ENCODE data around the gene MMEL1.

Gene MMEL1

DNA sequence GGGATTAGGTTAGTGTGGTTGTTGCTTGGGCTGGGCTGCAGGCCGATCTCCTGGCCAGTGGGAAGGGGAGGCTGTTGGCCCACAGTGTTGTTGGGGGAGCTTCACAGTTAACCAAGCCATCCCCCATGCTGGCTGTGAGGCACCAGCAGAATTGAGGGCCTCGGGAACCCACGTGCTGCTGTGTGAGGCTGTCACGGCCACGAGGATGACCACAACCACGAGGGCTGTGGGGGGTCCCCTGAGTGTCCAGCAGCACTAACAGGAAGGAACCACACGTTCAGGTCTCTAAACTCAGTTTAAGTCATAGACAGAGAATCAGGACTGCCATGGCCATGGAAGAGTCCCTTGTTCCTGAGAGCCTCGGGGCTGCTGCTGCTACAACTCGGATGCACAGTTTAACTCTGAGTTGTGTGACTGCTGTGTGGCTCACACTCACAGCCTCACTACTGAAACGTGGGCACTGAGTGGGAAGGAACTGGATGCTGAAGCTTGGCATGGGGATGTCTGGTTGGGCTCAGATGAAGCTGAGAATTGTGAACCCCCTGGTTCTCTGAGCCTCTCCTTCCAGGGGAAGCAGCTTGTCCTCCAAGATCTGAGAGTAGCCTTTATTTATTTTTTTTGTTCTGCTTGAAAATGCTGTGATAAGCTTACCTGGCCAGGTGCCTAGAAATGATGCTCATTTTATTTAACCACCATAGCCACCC is 4.8 kb upstream of the MMEL1 start:
- TF ChIP-seq, protein P1, sequence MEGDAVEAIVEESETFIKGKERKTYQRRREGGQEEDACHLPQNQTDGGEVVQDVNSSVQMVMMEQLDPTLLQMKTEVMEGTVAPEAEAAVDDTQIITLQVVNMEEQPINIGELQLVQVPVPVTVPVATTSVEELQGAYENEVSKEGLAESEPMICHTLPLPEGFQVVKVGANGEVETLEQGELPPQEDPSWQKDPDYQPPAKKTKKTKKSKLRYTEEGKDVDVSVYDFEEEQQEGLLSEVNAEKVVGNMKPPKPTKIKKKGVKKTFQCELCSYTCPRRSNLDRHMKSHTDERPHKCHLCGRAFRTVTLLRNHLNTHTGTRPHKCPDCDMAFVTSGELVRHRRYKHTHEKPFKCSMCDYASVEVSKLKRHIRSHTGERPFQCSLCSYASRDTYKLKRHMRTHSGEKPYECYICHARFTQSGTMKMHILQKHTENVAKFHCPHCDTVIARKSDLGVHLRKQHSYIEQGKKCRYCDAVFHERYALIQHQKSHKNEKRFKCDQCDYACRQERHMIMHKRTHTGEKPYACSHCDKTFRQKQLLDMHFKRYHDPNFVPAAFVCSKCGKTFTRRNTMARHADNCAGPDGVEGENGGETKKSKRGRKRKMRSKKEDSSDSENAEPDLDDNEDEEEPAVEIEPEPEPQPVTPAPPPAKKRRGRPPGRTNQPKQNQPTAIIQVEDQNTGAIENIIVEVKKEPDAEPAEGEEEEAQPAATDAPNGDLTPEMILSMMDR (IDR thresholded peaks at IDR 0.05) = no peak
- no peak for TF ChIP-seq ZFX (IDR thresholded peaks at IDR 0.05; ENCODE audit: borderline replicate concordance)
- no peak overlapping the region for H3K27ac ChIP-seq

DNA sequence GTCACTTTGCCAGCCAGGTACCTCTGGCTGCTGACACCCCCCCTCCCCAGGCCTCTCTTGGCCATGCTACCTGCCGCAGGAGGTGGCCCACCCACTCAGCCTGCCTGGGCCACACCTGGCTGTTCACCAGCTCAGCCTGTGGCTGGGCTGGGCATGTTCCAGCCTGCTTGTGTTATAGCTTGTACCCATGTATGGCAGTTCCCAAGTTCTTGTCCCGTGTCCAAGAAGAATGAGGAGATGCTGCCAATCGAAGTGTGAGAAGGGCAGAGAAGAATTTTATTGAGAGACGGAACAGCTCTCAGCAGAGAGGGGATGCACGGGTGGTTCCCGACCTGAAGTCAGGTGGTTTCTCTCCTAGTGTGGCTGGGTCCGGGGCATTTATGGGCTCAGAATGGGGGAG is 3.9 kb upstream of the MMEL1 start:
- TF ChIP-seq ZFX (IDR thresholded peaks at IDR 0.05; ENCODE audit: borderline replicate concordance) = no peak
- TF ChIP-seq, protein P1 (IDR thresholded peaks at IDR 0.05) = no peak
- no peak overlapping the region for H3K27ac ChIP-seq

DNA sequence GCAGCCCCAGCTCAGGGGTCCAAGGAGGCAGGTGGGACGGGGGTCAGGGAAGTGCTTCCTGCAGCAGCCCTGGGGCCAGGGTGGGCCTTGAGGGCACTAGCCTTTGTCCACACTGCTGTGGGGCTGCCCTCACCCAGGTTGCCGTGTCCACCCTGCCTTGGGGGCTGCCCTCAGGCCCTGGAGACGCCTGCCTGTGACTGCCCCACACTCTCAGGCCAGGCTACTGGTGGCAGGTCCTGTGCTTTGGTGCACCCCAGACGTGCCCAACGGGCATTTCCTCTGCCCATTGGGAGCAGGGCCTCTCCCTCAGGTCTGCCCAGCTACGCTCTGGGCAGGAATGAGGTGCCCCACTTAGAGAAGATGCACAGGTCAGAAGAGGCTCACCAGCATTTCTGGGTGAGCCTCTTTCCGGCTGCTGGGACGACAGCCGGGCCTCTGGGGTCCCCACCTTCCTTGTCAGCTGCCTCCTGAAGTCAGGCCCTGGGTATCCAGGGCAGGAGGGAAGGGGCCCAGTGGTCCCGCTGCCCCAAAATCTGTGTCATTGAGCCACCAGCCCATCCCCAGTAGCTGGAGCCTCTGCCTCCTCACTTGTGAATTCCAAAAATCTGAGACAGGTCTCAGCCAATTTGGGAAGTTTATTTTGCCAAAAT is 2.7 kb upstream of the MMEL1 start:
- H3K27ac ChIP-seq = no peak overlapping the region
- TF ChIP-seq, protein P1 (IDR thresholded peaks at IDR 0.05) = no peak
- TF ChIP-seq ZFX (IDR thresholded peaks at IDR 0.05; ENCODE audit: borderline replicate concordance) = no peak

DNA sequence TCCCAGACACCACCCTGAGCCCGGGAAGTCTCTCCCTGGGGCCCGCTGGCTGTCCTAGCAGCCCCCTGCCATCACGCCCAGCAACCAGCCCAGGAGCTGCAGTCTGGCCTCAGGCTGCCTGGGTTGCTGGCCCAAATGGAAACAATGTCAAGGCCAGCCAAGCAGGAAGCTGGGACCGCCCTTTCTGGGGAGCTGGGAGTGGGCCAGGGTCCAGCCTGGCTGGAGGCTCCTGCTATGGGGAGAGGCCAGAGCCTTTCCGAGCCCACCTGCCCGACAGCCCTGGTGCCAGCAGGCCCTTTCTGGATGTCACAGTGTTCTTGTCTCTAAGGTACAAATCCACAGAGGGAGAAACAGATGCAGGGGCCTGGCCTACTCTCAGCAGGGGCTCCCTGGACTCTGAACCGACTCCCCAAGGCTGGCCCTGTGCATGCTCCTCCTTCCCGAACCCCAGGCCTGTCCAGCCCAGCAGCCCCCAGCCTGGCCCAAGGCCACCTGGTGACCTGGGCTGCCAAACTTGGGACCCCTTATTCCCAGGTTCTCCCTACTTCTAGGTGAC is 1.2 kb upstream of the MMEL1 start:
- TF ChIP-seq, protein P1 (IDR thresholded peaks at IDR 0.05) = no peak
- no peak for TF ChIP-seq ZFX (IDR thresholded peaks at IDR 0.05; ENCODE audit: borderline replicate concordance)
- no peak overlapping the region for H3K27ac ChIP-seq

DNA sequence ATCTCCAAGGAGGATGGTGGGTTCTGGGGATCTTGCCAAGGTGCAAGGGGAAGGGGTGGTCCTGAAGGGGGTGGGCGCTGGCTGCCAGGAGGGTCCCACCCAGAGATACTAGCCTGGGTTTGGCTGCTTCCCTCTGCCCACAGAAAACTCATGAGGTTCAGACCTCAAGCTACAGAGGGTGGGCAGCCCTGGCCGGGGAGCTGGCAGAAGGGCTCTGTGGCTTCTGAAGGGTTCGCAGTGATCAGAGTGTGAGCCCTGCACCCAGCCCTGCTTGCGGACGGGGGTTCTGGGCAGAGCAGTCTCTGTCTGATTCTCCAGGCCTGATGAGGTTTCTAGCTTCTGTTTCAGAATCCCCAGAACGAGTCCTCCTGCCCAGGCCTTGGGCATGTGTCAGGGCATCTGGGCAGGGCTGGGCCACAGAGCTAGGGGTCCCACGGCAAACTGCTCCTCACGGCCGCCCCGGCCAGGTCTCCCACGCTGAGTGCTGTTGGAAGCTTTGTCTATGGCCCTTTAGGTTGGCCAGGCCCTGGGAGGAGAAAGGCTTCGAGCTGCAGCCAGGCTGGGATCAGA is 635 bp upstream of the MMEL1 start:
- no peak overlapping the region for H3K27ac ChIP-seq
- TF ChIP-seq, protein P1 (IDR thresholded peaks at IDR 0.05) = no peak
- no peak for TF ChIP-seq ZFX (IDR thresholded peaks at IDR 0.05; ENCODE audit: borderline replicate concordance)

DNA sequence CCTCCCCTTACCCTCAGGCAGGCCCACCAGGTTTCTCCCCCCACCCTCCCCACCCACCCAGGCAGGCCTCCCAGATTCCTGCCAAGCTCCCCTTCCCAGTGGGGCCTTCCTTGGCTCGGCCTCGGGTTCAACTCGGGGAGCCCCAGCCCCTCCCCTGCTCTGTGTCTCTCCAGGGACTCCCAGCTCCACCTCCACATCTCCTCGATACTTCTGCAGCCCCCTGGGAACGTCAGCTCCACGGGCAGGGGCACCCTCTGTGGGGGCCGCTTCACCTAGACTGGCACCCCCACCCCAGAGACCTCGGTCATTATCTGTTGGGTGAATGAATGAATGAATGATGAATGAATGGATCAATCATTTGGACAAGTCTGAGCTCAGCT is 775 bp downstream of the MMEL1 start:
- TF ChIP-seq, protein P1 (IDR thresholded peaks at IDR 0.05) = no peak
- TF ChIP-seq ZFX (IDR thresholded peaks at IDR 0.05; ENCODE audit: borderline replicate concordance) = no peak
- no peak overlapping the region for H3K27ac ChIP-seq
